Cardiac fibroblast (primary cell): ENCODE data around the gene SLC17A4.
A peak's percentile ranks its signal among the peaks of the same experiment; 100 is the strongest.

Experiments used
- DNase-seq, 2 donors: peaks; one replicate each; pipeline versions ENCODE4 v3.0.0 to v3.0.0-alpha.2; 2010; ENCODE audit warnings: low read depth in 2 of 2
- H3K4me3 ChIP-seq, 2 donors: replicated peaks in 1 of 2; 1 replicate in 1 of 2; 2 replicates in 1 of 2; pipeline ENCODE4 v1.5.1; 2011; ENCODE audit warnings: low read depth in 2 of 2, low read length in 2 of 2, mild to moderate bottlenecking in 2 of 2, moderate library complexity in 1 of 2
- CTCF ChIP-seq: IDR thresholded peaks from one replicate; pipeline ENCODE4 v1.5.1; 2011; ENCODE audit warnings: low read depth, mild to moderate bottlenecking, low read length, inconsistent platforms

SLC17A4 gene

GRCh38 chr6:25717866-25718740, 36.4 kb upstream of the SLC17A4 start:
- TF ChIP-seq CTCF, result peak; percentile 56
- peak; percentile 56 to 58 for DNase-seq
- no peak overlapping the region for H3K4me3 ChIP-seq

- DNase-seq, result no peak
- TF ChIP-seq CTCF, result no peak
- no peak overlapping the region for H3K4me3 ChIP-seq
Measured at GRCh38 chr6:25726122-25726911, 28.2 kb upstream of the SLC17A4 start.

- H3K4me3 ChIP-seq, result no peak overlapping the region
- no peak for DNase-seq
- no peak for TF ChIP-seq CTCF
Measured at GRCh38 chr6:25727028-25727427, 27.5 kb upstream of the SLC17A4 start.

GRCh38 chr6:25730907-25731306, 23.6 kb upstream of the SLC17A4 start:
- H3K4me3 ChIP-seq, result no peak overlapping the region
- no peak for TF ChIP-seq CTCF
- DNase-seq, result no peak

- DNase-seq, result no peak
- TF ChIP-seq CTCF, result no peak
Measured at GRCh38 chr6:25731721-25732120, 22.8 kb upstream of the SLC17A4 start.

GRCh38 chr6:25732468-25733198, 21.9 kb upstream of the SLC17A4 start:
- TF ChIP-seq CTCF, result no peak
- no peak overlapping the region for H3K4me3 ChIP-seq
- no peak for DNase-seq

More at GRCh38 chr6:25731721-25732120, 22.8 kb upstream of the SLC17A4 start:
- H3K4me3 ChIP-seq, result no peak overlapping the region
